Cardiac fibroblast (primary cell): ENCODE data around the gene TLE2.
A peak's percentile ranks its signal among the peaks of the same experiment; 100 is the strongest.
"Not testable (repeated sequence)": the region's sequence is repeated elsewhere in the genome, so short reads cannot be mapped to it uniquely, and the experiment has no call there.

ENCODE experiments used
- DNase-seq, 2 donors: peaks; one replicate each; pipeline versions ENCODE4 v3.0.0 to v3.0.0-alpha.2; 2010; ENCODE audit warnings: low read depth in 2 of 2
- H3K4me3 ChIP-seq, 2 donors: replicated peaks in 1 of 2; 1 replicate in 1 of 2; 2 replicates in 1 of 2; pipeline ENCODE4 v1.5.1; 2011; ENCODE audit warnings: low read depth in 2 of 2, low read length in 2 of 2, mild to moderate bottlenecking in 2 of 2, moderate library complexity in 1 of 2
- TF ChIP-seq, protein P1 (sequence below): IDR thresholded peaks from one replicate; pipeline ENCODE4 v1.5.1; 2011; ENCODE audit warnings: low read depth, mild to moderate bottlenecking, low read length, inconsistent platforms

TLE2 gene

DNA sequence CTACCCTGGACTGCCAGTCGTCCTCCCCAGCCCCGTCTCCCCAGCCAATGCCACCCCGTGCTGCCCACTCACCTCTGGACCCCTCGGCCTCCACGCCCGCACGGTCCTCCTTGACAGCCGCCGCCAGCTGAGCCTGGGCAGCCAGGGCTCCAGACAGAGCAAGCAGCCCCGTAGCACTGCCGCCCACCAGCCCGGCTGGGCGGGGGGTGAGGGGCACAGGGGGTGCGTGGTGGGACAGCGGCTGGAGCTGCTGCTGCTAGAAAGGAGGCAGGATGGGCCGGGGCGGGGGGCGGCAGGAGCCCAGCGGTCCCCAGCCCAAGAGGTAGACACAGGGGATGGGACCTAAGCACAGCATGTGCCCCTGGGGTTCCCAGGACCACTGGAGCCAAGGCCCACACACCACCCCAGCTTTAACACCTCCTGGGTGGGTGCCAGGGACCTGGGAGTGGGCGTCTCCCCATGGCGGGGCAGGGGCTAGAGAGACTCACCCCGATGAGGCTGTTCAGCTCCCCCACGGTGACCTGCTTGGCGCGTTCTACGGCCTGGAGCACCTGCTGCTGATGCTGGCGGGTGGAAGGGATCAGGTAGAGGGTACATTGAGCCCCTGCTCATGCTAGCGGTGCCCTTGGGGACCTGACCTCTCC lies 9.7 kb downstream of the TLE2 start:
- TF ChIP-seq, protein P1, sequence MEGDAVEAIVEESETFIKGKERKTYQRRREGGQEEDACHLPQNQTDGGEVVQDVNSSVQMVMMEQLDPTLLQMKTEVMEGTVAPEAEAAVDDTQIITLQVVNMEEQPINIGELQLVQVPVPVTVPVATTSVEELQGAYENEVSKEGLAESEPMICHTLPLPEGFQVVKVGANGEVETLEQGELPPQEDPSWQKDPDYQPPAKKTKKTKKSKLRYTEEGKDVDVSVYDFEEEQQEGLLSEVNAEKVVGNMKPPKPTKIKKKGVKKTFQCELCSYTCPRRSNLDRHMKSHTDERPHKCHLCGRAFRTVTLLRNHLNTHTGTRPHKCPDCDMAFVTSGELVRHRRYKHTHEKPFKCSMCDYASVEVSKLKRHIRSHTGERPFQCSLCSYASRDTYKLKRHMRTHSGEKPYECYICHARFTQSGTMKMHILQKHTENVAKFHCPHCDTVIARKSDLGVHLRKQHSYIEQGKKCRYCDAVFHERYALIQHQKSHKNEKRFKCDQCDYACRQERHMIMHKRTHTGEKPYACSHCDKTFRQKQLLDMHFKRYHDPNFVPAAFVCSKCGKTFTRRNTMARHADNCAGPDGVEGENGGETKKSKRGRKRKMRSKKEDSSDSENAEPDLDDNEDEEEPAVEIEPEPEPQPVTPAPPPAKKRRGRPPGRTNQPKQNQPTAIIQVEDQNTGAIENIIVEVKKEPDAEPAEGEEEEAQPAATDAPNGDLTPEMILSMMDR: no peak
- no peak overlapping the region for H3K4me3 ChIP-seq
- no peak for DNase-seq

DNA sequence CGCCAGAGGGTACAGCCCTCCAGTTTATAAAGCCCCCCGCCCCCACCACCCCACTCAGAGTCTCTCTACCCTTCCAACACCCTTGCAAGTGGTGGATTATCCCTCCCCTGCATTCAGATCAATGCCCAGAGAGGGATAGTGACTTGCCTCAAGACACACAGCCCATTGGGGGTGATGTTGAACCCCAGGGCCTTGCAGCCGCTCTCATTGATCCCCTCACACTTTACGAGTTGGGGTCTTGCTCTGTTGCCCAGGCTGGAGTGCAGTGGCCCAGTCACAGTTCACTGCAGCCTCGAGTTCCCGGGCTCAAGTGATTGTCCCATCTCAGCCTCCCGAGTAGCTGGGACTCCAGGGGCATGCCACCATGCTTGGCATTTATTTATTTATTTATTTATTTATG lies 11.2 kb downstream of the TLE2 start:
- H3K4me3 ChIP-seq: no peak overlapping the region
- DNase-seq: no peak
- TF ChIP-seq, protein P1: no peak

DNA sequence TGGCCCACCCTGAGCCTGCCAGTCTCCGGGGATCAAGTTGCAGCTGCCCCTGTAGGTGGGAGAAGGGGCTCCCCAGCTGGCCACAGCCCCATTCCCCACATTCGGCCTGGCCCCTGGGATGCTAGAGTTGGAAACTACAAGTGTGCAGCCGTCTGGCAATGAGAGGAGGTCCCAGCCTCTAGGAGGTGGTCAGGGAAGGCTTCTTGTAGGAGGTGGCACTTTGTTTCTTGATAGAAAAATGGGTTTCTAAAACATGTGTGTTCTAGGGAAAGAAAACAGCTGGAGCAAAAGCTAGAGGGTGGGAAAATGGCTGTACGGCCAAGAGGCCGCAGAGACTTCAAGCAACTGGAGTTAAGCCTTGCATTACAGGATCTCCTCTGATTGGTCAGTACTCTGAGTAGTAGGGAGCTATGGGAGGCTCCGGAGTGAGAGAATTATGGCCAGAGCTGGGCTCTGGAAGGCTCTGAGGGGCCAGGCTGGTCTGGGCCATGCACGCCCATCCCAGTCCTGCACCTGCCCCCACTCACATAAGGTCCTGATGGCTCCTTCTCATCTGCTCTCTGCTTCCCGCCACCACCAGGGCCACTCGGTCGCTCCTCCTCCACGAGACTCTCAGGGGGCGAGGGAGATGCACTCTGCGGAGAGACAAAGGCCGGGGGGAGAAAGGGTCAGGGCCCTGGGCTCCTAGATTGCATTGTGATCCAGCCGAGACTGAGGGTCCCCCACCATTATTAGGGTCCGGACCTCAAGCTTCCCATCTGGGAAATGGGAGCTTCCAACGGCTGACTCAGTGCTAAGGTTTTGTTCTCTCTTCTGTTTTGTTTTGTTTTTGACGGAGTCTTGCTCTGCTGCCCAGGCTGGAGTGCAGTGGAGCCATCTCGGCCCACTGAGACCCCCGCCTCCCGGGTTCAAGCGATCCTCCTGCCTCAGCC lies 13.7 kb downstream of the TLE2 start:
- TF ChIP-seq, protein P1: no peak
- H3K4me3 ChIP-seq: no peak overlapping the region
- no peak for DNase-seq

DNA sequence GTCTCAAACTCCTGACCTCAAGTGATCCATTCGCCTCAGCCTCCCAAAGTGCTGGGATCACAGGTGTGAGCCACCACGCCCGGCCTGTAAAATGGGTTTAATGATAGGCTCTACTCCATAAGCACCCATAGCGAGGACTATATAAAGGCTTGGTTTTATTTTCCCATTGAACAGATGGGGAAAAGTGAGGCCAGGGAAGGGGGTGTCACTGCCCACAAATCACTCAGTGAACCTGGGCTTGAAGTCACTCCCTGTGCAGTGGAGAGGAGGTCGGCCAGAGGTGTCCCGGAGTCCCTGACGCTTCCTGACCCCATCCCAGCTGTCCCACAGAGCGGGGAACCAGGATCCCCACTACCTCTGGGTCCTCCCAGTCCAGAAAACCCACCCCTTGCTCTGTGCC lies 14.9 kb downstream of the TLE2 start:
- no peak for DNase-seq
- TF ChIP-seq, protein P1: no peak
- H3K4me3 ChIP-seq: no peak overlapping the region

DNA sequence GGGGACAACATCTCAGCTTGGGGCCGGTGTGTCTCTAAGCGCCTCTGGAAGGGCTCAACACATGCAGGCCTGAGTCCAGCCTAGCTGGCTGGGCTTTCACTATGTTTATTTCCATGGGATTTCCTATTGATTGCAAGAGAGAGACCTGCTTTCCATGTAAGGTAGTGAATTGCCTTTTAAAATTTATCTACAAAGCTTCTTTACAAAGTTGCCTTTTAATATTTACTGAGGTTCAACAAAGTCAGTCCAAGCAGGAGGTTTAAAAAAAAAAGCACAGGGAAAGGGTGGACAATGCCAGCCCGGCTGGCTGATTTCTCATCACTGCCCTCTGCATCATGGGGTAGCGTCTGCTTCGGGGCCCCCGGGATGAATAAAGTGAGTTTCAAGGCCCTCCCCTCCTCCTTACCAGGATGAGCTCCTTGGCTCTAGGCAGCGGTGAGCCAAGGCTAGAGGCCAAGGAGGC lies 15.8 kb downstream of the TLE2 start:
- H3K4me3 ChIP-seq: no peak overlapping the region
- DNase-seq: no peak
- TF ChIP-seq, protein P1: no peak

DNA sequence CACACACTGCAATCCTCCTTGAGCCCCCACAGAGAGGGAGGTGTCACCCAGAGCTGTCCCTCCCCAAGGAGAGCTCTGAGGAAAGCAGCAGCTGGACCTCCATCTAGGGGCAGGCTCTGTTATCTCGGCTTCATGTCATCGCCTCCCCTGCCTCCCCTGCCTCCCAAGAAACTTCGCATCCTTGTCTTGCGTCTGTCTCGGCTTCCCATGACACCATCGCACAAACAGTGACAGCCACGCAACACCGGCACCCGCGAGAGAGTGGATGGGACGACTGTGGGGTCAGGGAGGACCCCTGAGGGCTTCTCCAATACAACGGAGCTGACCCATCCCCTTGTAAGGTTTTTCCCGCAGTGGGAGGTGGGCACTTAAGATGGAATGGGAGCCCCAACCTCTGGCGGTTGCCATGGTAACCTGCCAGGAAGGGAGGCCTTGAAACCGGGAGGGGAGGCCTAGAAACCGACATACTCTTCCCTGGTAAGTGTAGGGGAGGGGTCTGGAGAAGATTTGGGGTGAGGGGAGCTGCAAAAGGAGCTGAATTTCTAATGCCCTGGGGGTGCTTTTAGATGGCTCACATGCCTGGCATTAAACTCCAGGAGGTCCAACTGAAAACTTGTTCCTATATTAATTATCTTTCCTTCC lies 16.3 kb downstream of the TLE2 start:
- no peak overlapping the region for H3K4me3 ChIP-seq
- TF ChIP-seq, protein P1: no peak
- peak in 1 of 2 donors; percentile 18 for DNase-seq

DNA sequence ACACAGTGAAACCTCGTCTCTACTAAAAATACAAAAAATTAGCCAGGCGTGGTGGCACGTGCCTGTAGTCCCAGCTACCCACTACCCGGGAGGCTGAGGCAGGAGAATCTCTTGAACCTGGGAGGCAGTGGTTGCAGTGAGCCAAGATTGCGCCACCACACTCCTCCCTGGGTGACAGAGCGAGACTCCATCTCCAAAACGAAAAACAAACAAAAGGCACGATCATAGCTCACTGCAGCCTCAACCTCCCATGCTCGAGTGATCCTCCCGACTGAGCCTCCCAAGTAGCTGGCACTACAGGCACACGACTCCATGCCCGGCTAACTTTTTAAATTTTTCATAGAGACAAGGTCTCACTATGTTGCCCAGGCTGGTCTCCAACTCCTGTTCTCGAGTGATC lies 17.0 kb downstream of the TLE2 start:
- not testable (repeated sequence) for H3K4me3 ChIP-seq, DNase-seq
